HCT116 (cell line): ENCODE results near the gene NSFL1C. TPM values are rescaled to one million over a fixed set of nuclear protein-coding genes. Genes with fewer than 3 reads are reported as not detected.

Experiments used
- ATAC-seq: fragments of 200-7000 bp; cut with Tn5 transposase; 2 replicates; pipeline ENCODE4 v1.9.1; 2020; ENCODE audit warnings: mild to moderate bottlenecking, moderate library complexity
- BruUV-seq: library from RNA; stranded (reverse); fragments of 400-500 nt; replicated peaks from 2 replicates; lab custom pipeline; 2021; lab: Mats Ljungman, UMichigan
- CTCF ChIA-PET: fragments of 300-600 bp; sonication (Branson Sonifier 250); formaldehyde crosslinking; loops from one replicate; lab custom pipeline; 2021; ENCODE audit warnings: antibody characterized with exemption; lab: Charles Lee
- POLR2A ChIA-PET: fragments of 300-600, 350-600 bp; sonication (Branson Sonifier 250); formaldehyde crosslinking; loops from one replicate; lab custom pipeline; 2021; ENCODE audit warnings: antibody characterized with exemption; lab: Charles Lee
- RAD21 ChIA-PET, 2 experiments: fragments of 300-600 bp; sonication (Branson Sonifier 250); formaldehyde crosslinking; loops; one replicate each; lab custom pipeline; 2023; ENCODE audit warnings: low total read pairs in 2 of 2; ENCODE audit not compliant: uncharacterized antibody in 2 of 2, unreplicated experiment in 2 of 2, low non-redundant PET in 1 of 2; lab: Charles Lee
- DNase-seq: peaks from one replicate; pipeline ENCODE4 v3.0.0-alpha.2; 2010; ENCODE audit warnings: low read depth, low spot score
- H2AFZ ChIP-seq: fragments of 200-600 bp; shearing (Covaris generic), sonication (generic); 2 replicates; pipeline ENCODE4 v1.6.1; 2017; ENCODE audit warnings: low read depth, mixed run types, mixed read lengths, antibody characterized with exemption, low read length; ENCODE audit not compliant: poor library complexity, severe bottlenecking
- H3K27ac ChIP-seq: 2 replicates; pipeline ENCODE4 v1.5.1; 2012; ENCODE audit warnings: low read depth, low read length
- H3K27me3 ChIP-seq: fragments of 200-600 bp; sonication (generic); 2 replicates; pipeline ENCODE4 v1.6.1; 2016; ENCODE audit warnings: mixed run types, low read length, mixed read lengths; ENCODE audit not compliant: insufficient read depth
- H3K36me3 ChIP-seq, 2 experiments: fragments of 200-500 bp in 1 of 2; fragments of 200-600 bp in 1 of 2; sonication (Bioruptor generic) in 1 of 2; sonication (generic) in 1 of 2; 2 replicates each; pipeline versions ENCODE4 v1.5.1 to v1.6.1; 2014 to 2016; ENCODE audit warnings: low read length in 2 of 2, inconsistent platforms in 1 of 2, mixed read lengths in 1 of 2, mixed run types in 1 of 2; ENCODE audit not compliant: insufficient read depth in 2 of 2, control insufficient read depth in 1 of 2
- H3K4me1 ChIP-seq, 2 experiments: fragments of 200-600 bp in 1 of 2; sonication (generic) in 1 of 2; 2 replicates each; pipeline versions ENCODE4 v1.5.1 to v1.6.1; 2012 to 2017; ENCODE audit warnings: low read length in 2 of 2, inconsistent platforms in 1 of 2, mild to moderate bottlenecking in 1 of 2, mixed read lengths in 1 of 2, mixed run types in 1 of 2, moderate library complexity in 1 of 2; ENCODE audit not compliant: insufficient read depth in 2 of 2, control insufficient read depth in 1 of 2
- H3K4me2 ChIP-seq: fragments of 200-600 bp; sonication (generic); 2 replicates; pipeline ENCODE4 v1.6.1; 2017; ENCODE audit warnings: mixed run types, low read length, mixed read lengths
- H3K4me3 ChIP-seq, 2 experiments: fragments of 200-600 bp in 1 of 2; sonication (generic) in 1 of 2; replicated peaks in 1 of 2; 2 replicates each; pipeline ENCODE4 v1.5.1; 2011 to 2016; ENCODE audit warnings: low read length in 2 of 2, control low read depth in 1 of 2, low read depth in 1 of 2, mild to moderate bottlenecking in 1 of 2, mixed read lengths in 1 of 2, mixed run types in 1 of 2
- H3K79me2 ChIP-seq: fragments of 200-600 bp; sonication (generic); 2 replicates; pipeline ENCODE4 v1.6.1; 2017; ENCODE audit warnings: mild to moderate bottlenecking, mixed run types, low read length, moderate library complexity, mixed read lengths; ENCODE audit not compliant: insufficient read depth
- H3K9ac ChIP-seq: fragments of 200-600 bp; sonication (generic); 2 replicates; pipeline ENCODE4 v1.6.1; 2016; ENCODE audit warnings: low read length, mixed read lengths
- H3K9me2 ChIP-seq: fragments of 200-600 bp; sonication (generic), shearing (Covaris generic); 2 replicates; pipeline ENCODE4 v1.6.1; 2017; ENCODE audit warnings: mixed run types, mild to moderate bottlenecking, moderate library complexity; ENCODE audit not compliant: insufficient read depth
- H3K9me3 ChIP-seq, 2 experiments: fragments of 200-500 bp in 1 of 2; fragments of 200-600 bp in 1 of 2; sonication (Bioruptor generic) in 1 of 2; sonication (generic) in 1 of 2; 2 replicates each; pipeline ENCODE4 v1.6.1; 2014 to 2017; ENCODE audit warnings: low read length in 2 of 2, mixed read lengths in 2 of 2, inconsistent platforms in 1 of 2, low read depth in 1 of 2, mild to moderate bottlenecking in 1 of 2, mixed run types in 1 of 2, moderate library complexity in 1 of 2; ENCODE audit not compliant: control insufficient read depth in 1 of 2, insufficient read depth in 1 of 2
- H4K20me1 ChIP-seq: fragments of 200-600 bp; sonication (generic), shearing (Covaris generic); 2 replicates; pipeline ENCODE4 v1.6.1; 2017; ENCODE audit warnings: mixed run types, mild to moderate bottlenecking, moderate library complexity; ENCODE audit not compliant: insufficient read depth
- EZH2 ChIP-seq: fragments of 200-600 bp; sonication (generic); IDR thresholded peaks from 2 replicates; pipeline ENCODE4 v1.6.1; 2017; ENCODE audit warnings: antibody characterized with exemption, mixed run types
- POLR2AphosphoS5 ChIP-seq: IDR thresholded peaks from 2 replicates; pipeline ENCODE4 v1.6.1; 2011; ENCODE audit warnings: mild to moderate bottlenecking, low read depth, low read length, moderate library complexity
- SIN3A ChIP-seq: IDR thresholded peaks from 2 replicates; pipeline ENCODE4 v1.6.1; 2012; ENCODE audit warnings: low read depth
- SP1 ChIP-seq: IDR thresholded peaks from 2 replicates; pipeline ENCODE4 v1.6.1; 2012; ENCODE audit warnings: low read depth
- TCF7L2 ChIP-seq: IDR thresholded peaks from 2 replicates; pipeline ENCODE4 v1.7.0; 2011; ENCODE audit warnings: borderline replicate concordance, inconsistent platforms; ENCODE audit not compliant: insufficient read depth, insufficient read length; ENCODE audit errors: extremely low read depth
- YY1 ChIP-seq: IDR thresholded peaks from 2 replicates; pipeline ENCODE4 v1.6.1; 2011; ENCODE audit warnings: low read length, low read depth, moderate library complexity, mild to moderate bottlenecking; ENCODE audit not compliant: insufficient replicate concordance; ENCODE audit errors: extremely low read depth
- ZNF274 ChIP-seq: fragments of 200-500 bp; sonication (Bioruptor generic); IDR thresholded peaks from 2 replicates; pipeline ENCODE4 v1.6.1; 2014; ENCODE audit warnings: mild to moderate bottlenecking, low read depth, low read length, inconsistent platforms
- intact Hi-C: fragments of 100-400 bp; cut with micrococcal nuclease; formaldehyde crosslinking; loops from 2 replicates; pipeline ENCODE4 v1.10.0; 2022
- total RNA-seq: library from RNA; stranded (reverse); gene quantifications from one replicate; pipeline ENCODE4 v1.2.1, GENCODE V29; 2021; ENCODE audit not compliant: unreplicated experiment
- TF ChIP-seq, protein P1 (sequence below): IDR thresholded peaks from 2 replicates; pipeline ENCODE4 v1.6.1; 2012
- TF ChIP-seq, protein P2 (sequence below): IDR thresholded peaks from 2 replicates; pipeline ENCODE4 v1.6.1; 2012; ENCODE audit warnings: low read depth
- TF ChIP-seq, protein P3 (sequence below): IDR thresholded peaks from 2 replicates; pipeline ENCODE4 v1.6.1; 2012
- TF ChIP-seq, protein P4 (sequence below): IDR thresholded peaks from 2 replicates; pipeline ENCODE4 v1.6.1; 2011; ENCODE audit warnings: mild to moderate bottlenecking, low read length, moderate library complexity; ENCODE audit not compliant: insufficient replicate concordance; ENCODE audit errors: extremely low read depth

The NSFL1C gene
- total RNA-seq, 1 experiment from 2014 or later = 93.4 TPM

DNA sequence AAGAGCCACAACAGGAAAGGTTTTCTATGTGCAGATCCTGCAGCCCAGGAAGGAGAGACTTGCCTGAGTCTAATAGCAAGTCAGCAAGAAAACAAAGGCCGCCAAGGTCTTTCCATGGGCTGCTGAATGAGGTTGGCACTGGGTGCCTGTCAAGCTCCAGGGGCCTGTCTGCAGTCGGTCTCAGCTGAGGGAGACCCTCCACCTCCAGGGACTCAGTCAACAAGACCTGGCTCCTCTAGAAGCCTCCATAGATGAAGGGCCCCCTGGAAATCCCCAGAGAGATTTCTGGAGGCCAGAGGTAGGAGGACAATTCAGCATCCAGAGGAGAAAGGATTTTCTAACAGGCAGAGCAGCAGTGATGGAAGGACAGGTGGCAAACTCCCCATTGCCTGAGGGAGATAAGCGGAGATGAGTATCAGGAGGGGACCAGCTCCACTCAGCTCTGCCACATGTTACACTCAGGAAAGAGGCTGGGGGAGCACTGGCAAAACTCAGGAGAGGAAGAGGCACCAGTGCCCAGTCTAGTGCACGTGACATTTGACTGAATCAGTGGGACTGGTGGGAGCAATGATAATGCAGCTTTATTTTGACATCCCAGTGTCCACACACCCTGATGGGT is 40.3 kb downstream of the NSFL1C start:
- DNase-seq = no peak
- Histone ChIP-seq H3K4me1 (peaks cover 4 to 16% of the 10 kb centered on the region in 2 experiments; a peak in 3 of 4 replicates), H2AFZ (no peak overlapping the region), H4K20me1 (no peaks in the 10 kb centered on the region), H3K9ac (no peak overlapping the region), H3K4me3 (no peak overlapping the region), H3K79me2 (no peaks in the 10 kb centered on the region), H3K27me3 (no peaks in the 10 kb centered on the region), H3K9me2 (no peaks in the 10 kb centered on the region), H3K27ac (no peak overlapping the region), H3K4me2 (no peak overlapping the region), H3K9me3 (no peaks in the 10 kb centered on the region), H3K36me3 (no peaks in the 10 kb centered on the region)
- ChIA-PET POLR2A (no interaction called here), RAD21 (no interaction called here), CTCF (no interaction called here)
- no TSS peak for BruUV-seq
- no peak for ATAC-seq
- TF ChIP-seq ZNF274 (no peak), YY1 (no peak), SP1 (no peak), EZH2 (no peak), SIN3A (no peak), POLR2AphosphoS5 (no peak), TCF7L2 (no peak)
- TF ChIP-seq, protein P1, sequence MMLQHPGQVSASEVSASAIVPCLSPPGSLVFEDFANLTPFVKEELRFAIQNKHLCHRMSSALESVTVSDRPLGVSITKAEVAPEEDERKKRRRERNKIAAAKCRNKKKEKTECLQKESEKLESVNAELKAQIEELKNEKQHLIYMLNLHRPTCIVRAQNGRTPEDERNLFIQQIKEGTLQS = no peak
- TF ChIP-seq, protein P2, sequence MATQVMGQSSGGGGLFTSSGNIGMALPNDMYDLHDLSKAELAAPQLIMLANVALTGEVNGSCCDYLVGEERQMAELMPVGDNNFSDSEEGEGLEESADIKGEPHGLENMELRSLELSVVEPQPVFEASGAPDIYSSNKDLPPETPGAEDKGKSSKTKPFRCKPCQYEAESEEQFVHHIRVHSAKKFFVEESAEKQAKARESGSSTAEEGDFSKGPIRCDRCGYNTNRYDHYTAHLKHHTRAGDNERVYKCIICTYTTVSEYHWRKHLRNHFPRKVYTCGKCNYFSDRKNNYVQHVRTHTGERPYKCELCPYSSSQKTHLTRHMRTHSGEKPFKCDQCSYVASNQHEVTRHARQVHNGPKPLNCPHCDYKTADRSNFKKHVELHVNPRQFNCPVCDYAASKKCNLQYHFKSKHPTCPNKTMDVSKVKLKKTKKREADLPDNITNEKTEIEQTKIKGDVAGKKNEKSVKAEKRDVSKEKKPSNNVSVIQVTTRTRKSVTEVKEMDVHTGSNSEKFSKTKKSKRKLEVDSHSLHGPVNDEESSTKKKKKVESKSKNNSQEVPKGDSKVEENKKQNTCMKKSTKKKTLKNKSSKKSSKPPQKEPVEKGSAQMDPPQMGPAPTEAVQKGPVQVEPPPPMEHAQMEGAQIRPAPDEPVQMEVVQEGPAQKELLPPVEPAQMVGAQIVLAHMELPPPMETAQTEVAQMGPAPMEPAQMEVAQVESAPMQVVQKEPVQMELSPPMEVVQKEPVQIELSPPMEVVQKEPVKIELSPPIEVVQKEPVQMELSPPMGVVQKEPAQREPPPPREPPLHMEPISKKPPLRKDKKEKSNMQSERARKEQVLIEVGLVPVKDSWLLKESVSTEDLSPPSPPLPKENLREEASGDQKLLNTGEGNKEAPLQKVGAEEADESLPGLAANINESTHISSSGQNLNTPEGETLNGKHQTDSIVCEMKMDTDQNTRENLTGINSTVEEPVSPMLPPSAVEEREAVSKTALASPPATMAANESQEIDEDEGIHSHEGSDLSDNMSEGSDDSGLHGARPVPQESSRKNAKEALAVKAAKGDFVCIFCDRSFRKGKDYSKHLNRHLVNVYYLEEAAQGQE = no peak
- TF ChIP-seq, protein P3, sequence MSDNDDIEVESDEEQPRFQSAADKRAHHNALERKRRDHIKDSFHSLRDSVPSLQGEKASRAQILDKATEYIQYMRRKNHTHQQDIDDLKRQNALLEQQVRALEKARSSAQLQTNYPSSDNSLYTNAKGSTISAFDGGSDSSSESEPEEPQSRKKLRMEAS = no peak
- TF ChIP-seq, protein P4, sequence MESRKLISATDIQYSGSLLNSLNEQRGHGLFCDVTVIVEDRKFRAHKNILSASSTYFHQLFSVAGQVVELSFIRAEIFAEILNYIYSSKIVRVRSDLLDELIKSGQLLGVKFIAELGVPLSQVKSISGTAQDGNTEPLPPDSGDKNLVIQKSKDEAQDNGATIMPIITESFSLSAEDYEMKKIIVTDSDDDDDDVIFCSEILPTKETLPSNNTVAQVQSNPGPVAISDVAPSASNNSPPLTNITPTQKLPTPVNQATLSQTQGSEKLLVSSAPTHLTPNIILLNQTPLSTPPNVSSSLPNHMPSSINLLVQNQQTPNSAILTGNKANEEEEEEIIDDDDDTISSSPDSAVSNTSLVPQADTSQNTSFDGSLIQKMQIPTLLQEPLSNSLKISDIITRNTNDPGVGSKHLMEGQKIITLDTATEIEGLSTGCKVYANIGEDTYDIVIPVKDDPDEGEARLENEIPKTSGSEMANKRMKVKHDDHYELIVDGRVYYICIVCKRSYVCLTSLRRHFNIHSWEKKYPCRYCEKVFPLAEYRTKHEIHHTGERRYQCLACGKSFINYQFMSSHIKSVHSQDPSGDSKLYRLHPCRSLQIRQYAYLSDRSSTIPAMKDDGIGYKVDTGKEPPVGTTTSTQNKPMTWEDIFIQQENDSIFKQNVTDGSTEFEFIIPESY = no peak
- intact Hi-C loops = loop anchor here (5.0 kb wide), 1 partner anchor 34 kb away; the partner anchor contains the start of gene FKBP1A
